Mammary epithelial cell (primary cell): Measurements from ENCODE around the gene POLA1.

Experiments used
- CTCF ChIP-seq, 2 donors: IDR thresholded peaks in 1 of 2; conservative IDR thresholded peaks in 1 of 2; 2 replicates each; pipeline ENCODE4 v1.5.1; 2011 to 2012; ENCODE audit warnings: inconsistent platforms in 2 of 2, low read length in 2 of 2, mild to moderate bottlenecking in 2 of 2, control low read depth in 1 of 2, low read depth in 1 of 2; ENCODE audit not compliant: insufficient read depth in 1 of 2; ENCODE audit errors: extremely low read depth in 1 of 2
- EZH2 ChIP-seq: IDR thresholded peaks from 2 replicates; pipeline ENCODE4 v1.6.1; 2012; ENCODE audit warnings: low read length, inconsistent platforms, borderline replicate concordance

- TF ChIP-seq CTCF (conservative IDR thresholded peaks at IDR 0.05 in 1 of 2, IDR thresholded peaks at IDR 0.05 in 1 of 2; ENCODE audit: extremely low read depth in 1 of 2, insufficient read depth in 1 of 2, low read depth in 1 of 2, low read length in 2 of 2) = no peak
- TF ChIP-seq EZH2 = no peak
These were observed 183.0 kb downstream of the POLA1 start for GRCh38 chrX:24876530-24877287.
